WTC11 (cell line): ENCODE results near the gene ADAMTS2.

Experiments
- ATF2 ChIP-seq: sonication (generic); formaldehyde crosslinking; IDR thresholded peaks from 2 replicates; pipeline ENCODE4 v1.8.1; 2022; ENCODE audit warnings: low read depth, missing genetic modification reagents, borderline replicate concordance
- CTCF ChIP-seq: fragments of 200-600 bp; IDR thresholded peaks from 2 replicates; pipeline ENCODE4 v1.8.0; 2022; ENCODE audit warnings: antibody characterized with exemption
- E2F1 ChIP-seq: sonication (generic); formaldehyde crosslinking; IDR thresholded peaks from 2 replicates; pipeline ENCODE4 v1.8.0; 2022; ENCODE audit warnings: mild to moderate bottlenecking, missing genetic modification reagents
- NFYB ChIP-seq: sonication (generic); formaldehyde crosslinking; conservative IDR thresholded peaks from 2 replicates; pipeline ENCODE4 v1.8.0; 2022; ENCODE audit warnings: low read depth, missing genetic modification reagents
- NR2C2 ChIP-seq: sonication (generic); formaldehyde crosslinking; IDR thresholded peaks from 2 replicates; pipeline ENCODE4 v1.8.0; 2022; ENCODE audit warnings: mild to moderate bottlenecking, missing genetic modification reagents
- ZNF121 ChIP-seq: sonication (generic); formaldehyde crosslinking; IDR thresholded peaks from 2 replicates; pipeline ENCODE4 v1.8.0; 2023; ENCODE audit warnings: missing genetic modification reagents

GRCh38 chr5:179139111-179139935 is 205.9 kb downstream of the ADAMTS2 start:
- TF ChIP-seq CTCF (no peak), ZNF121 (CRISPR knock-in tag) (no peak), NR2C2 (CRISPR knock-in tag) (no peak), NFYB (CRISPR knock-in tag) (no peak), ATF2 (CRISPR knock-in tag) (no peak), E2F1 (CRISPR knock-in tag) (no peak)
